HL-60 (cell line): ENCODE data around the gene TNFSF12.
A peak's percentile ranks its signal among the peaks of the same experiment; 100 is the strongest.

ENCODE experiments used
- DNase-seq, 2 experiments: peaks; one replicate each; pipeline ENCODE4 v3.0.0-alpha.2; 2010 to 2020; ENCODE audit warnings: low read depth in 1 of 2, low spot score in 1 of 2
- H3K27ac ChIP-seq: fragments of 250-450 bp; sonication (Bioruptor Pico); replicated peaks from 2 replicates; pipeline ENCODE4 v1.5.1; 2020; ENCODE audit warnings: mild to moderate bottlenecking, moderate library complexity
- H3K27me3 ChIP-seq: fragments of 250-450 bp; sonication (Bioruptor Pico); 2 replicates; pipeline ENCODE4 v1.5.1; 2021; ENCODE audit warnings: mild to moderate bottlenecking, moderate library complexity; ENCODE audit not compliant: insufficient read depth, poor library complexity, severe bottlenecking
- H3K4me3 ChIP-seq: replicated peaks from 2 replicates; pipeline ENCODE4 v1.5.1; 2011; ENCODE audit warnings: mild to moderate bottlenecking, control low read depth, low read length; ENCODE audit not compliant: insufficient read depth
- CTCF ChIP-seq: IDR thresholded peaks from one replicate; pipeline ENCODE4 v1.5.1; 2011; ENCODE audit warnings: low read length, control low read depth, inconsistent platforms; ENCODE audit not compliant: insufficient read depth
- GABPA ChIP-seq: IDR thresholded peaks from 2 replicates; pipeline ENCODE4 v1.6.1; 2012; ENCODE audit warnings: low read depth
- POLR2AphosphoS5 ChIP-seq: IDR thresholded peaks from 2 replicates; pipeline ENCODE4 v1.6.1; 2012; ENCODE audit warnings: low read depth
- REST ChIP-seq: IDR thresholded peaks from 2 replicates; pipeline ENCODE4 v1.6.1; 2012; ENCODE audit warnings: low read depth; ENCODE audit not compliant: insufficient replicate concordance
- SPI1 ChIP-seq: IDR thresholded peaks from 2 replicates; pipeline ENCODE4 v1.6.1; 2012; ENCODE audit warnings: low read depth, mild to moderate bottlenecking, borderline replicate concordance

The TNFSF12 gene

GRCh38 chr17:7555320-7555948, 6.6 kb downstream of the TNFSF12 start:
- no peak for TF ChIP-seq REST
- TF ChIP-seq CTCF = no peak
- no peak for TF ChIP-seq POLR2AphosphoS5
- no peak for TF ChIP-seq GABPA
- no peak for TF ChIP-seq SPI1
- Histone ChIP-seq H3K27me3 (no peaks in the 10 kb centered on the region), H3K4me3 (no peak overlapping the region), H3K27ac (no peak overlapping the region)
- no peak for DNase-seq

GRCh38 chr17:7556627-7557026, 7.8 kb downstream of the TNFSF12 start:
- Histone ChIP-seq H3K4me3 (no peak overlapping the region), H3K27me3 (no peaks in the 10 kb centered on the region), H3K27ac (no peak overlapping the region)
- TF ChIP-seq REST (no peak), SPI1 (no peak), POLR2AphosphoS5 (no peak), CTCF (no peak), GABPA (no peak)
- DNase-seq = no peak

GRCh38 chr17:7557147-7557764, 8.4 kb downstream of the TNFSF12 start:
- H3K27ac ChIP-seq = peak overlapping the region; percentile 94
- TF ChIP-seq SPI1 (no peak), POLR2AphosphoS5 (no peak), CTCF (no peak), GABPA (no peak), REST (no peak)
- H3K27me3 ChIP-seq = no peaks in the 10 kb centered on the region
- DNase-seq = no peak
- no peak overlapping the region for H3K4me3 ChIP-seq
